GM10847 (cell line): ENCODE data around the gene WTIP.

Experiments used
- POLR2A ChIP-seq: IDR thresholded peaks from 2 replicates; pipeline ENCODE4 v1.6.1; 2011; ENCODE audit not compliant: insufficient read length; ENCODE audit errors: extremely low read depth

Gene WTIP

GRCh38 chr19:34508540-34508939, 27.0 kb downstream of the WTIP start:
- TF ChIP-seq POLR2A = no peak

- no peak for TF ChIP-seq POLR2A
Observed at GRCh38 chr19:34512254-34512822, 30.8 kb downstream of the WTIP start.

GRCh38 chr19:34513767-34514166, 32.2 kb downstream of the WTIP start:
- no peak for TF ChIP-seq POLR2A

- TF ChIP-seq POLR2A = no peak
Observed at GRCh38 chr19:34519602-34520001, 38.0 kb downstream of the WTIP start.

- TF ChIP-seq POLR2A = no peak
Observed at GRCh38 chr19:34523408-34523807, 41.9 kb downstream of the WTIP start.

- no peak for TF ChIP-seq POLR2A
Observed at GRCh38 chr19:34525001-34525400, 43.4 kb downstream of the WTIP start.

GRCh38 chr19:34534206-34534605, 52.6 kb downstream of the WTIP start:
- no peak for TF ChIP-seq POLR2A

- no peak for TF ChIP-seq POLR2A
Observed at GRCh38 chr19:34539396-34539795, 57.8 kb downstream of the WTIP start.

GRCh38 chr19:34540811-34541557, 59.4 kb downstream of the WTIP start:
- no peak for TF ChIP-seq POLR2A

- no peak for TF ChIP-seq POLR2A
Observed at GRCh38 chr19:34549833-34550232, 68.3 kb downstream of the WTIP start.

- no peak for TF ChIP-seq POLR2A
Observed at GRCh38 chr19:34555447-34555846, 73.9 kb downstream of the WTIP start.

GRCh38 chr19:34556488-34556887, 74.9 kb downstream of the WTIP start:
- no peak for TF ChIP-seq POLR2A

- TF ChIP-seq POLR2A = no peak
Observed at GRCh38 chr19:34559045-34559444, 77.5 kb downstream of the WTIP start.

GRCh38 chr19:34560229-34560628, 78.7 kb downstream of the WTIP start:
- no peak for TF ChIP-seq POLR2A
